WERI-Rb-1 (cell line): ENCODE data around the gene PRG3.

Source experiments
- DNase-seq: peaks from one replicate; pipeline ENCODE4 v3.0.0-alpha.2; 2020
- H3K27ac ChIP-seq: fragments of 250-450 bp; sonication (Bioruptor Pico); 2 replicates; pipeline ENCODE4 v1.5.1; 2020; ENCODE audit warnings: mild to moderate bottlenecking, moderate library complexity
- H3K27me3 ChIP-seq: fragments of 250-450 bp; sonication (Bioruptor Pico); 2 replicates; pipeline ENCODE4 v1.5.1; 2021; ENCODE audit warnings: mild to moderate bottlenecking, low read depth, moderate library complexity; ENCODE audit not compliant: insufficient read depth, severe bottlenecking
- H3K36me3 ChIP-seq: fragments of 250-450 bp; sonication (Bioruptor Pico); 2 replicates; pipeline ENCODE4 v1.5.1; 2020; ENCODE audit warnings: mild to moderate bottlenecking, moderate library complexity
- H3K4me3 ChIP-seq: 2 replicates; pipeline ENCODE4 v1.5.1; 2011; ENCODE audit warnings: low read depth, mild to moderate bottlenecking, control low read depth, low read length
- H3K9me3 ChIP-seq: fragments of 250-450 bp; sonication (Bioruptor Pico); 2 replicates; pipeline ENCODE4 v1.5.1; 2021; ENCODE audit warnings: mild to moderate bottlenecking, moderate library complexity; ENCODE audit not compliant: severe bottlenecking
- TF ChIP-seq, protein P1 (sequence below): IDR thresholded peaks from 2 replicates; pipeline ENCODE4 v1.5.1; 2011; ENCODE audit warnings: low read depth, mild to moderate bottlenecking, control low read depth, inconsistent platforms, low read length

PRG3 gene, protein sequence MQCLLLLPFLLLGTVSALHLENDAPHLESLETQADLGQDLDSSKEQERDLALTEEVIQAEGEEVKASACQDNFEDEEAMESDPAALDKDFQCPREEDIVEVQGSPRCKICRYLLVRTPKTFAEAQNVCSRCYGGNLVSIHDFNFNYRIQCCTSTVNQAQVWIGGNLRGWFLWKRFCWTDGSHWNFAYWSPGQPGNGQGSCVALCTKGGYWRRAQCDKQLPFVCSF

GRCh38 chr11:57380975-57381374 is at the start of gene PRG3:
Gene PRG3 (minus strand): TSS chr11:57381150. CDS start chr11:57380708, 442 bp downstream.
- no peak within 1 kb of the TSS for H3K27ac ChIP-seq
- H3K9me3 ChIP-seq = no peaks in the 10 kb centered on the region
- peaks cover 69% of the 10 kb centered on the region for H3K27me3 ChIP-seq
- H3K4me3 ChIP-seq = no peak within 1 kb of the TSS
- DNase-seq = no peak
- no peaks in the 10 kb centered on the region for H3K36me3 ChIP-seq
- TF ChIP-seq, protein P1, sequence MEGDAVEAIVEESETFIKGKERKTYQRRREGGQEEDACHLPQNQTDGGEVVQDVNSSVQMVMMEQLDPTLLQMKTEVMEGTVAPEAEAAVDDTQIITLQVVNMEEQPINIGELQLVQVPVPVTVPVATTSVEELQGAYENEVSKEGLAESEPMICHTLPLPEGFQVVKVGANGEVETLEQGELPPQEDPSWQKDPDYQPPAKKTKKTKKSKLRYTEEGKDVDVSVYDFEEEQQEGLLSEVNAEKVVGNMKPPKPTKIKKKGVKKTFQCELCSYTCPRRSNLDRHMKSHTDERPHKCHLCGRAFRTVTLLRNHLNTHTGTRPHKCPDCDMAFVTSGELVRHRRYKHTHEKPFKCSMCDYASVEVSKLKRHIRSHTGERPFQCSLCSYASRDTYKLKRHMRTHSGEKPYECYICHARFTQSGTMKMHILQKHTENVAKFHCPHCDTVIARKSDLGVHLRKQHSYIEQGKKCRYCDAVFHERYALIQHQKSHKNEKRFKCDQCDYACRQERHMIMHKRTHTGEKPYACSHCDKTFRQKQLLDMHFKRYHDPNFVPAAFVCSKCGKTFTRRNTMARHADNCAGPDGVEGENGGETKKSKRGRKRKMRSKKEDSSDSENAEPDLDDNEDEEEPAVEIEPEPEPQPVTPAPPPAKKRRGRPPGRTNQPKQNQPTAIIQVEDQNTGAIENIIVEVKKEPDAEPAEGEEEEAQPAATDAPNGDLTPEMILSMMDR = no peak

GRCh38 chr11:57429946-57430345 is 49.0 kb upstream of the PRG3 start:
- TF ChIP-seq, protein P1 = no peak
- no peaks in the 10 kb centered on the region for H3K36me3 ChIP-seq
- H3K9me3 ChIP-seq = no peaks in the 10 kb centered on the region
- no peak overlapping the region for H3K4me3 ChIP-seq
- H3K27ac ChIP-seq = no peak overlapping the region
- DNase-seq = no peak
- H3K27me3 ChIP-seq = peaks cover 3% of the 10 kb centered on the region

DNA sequence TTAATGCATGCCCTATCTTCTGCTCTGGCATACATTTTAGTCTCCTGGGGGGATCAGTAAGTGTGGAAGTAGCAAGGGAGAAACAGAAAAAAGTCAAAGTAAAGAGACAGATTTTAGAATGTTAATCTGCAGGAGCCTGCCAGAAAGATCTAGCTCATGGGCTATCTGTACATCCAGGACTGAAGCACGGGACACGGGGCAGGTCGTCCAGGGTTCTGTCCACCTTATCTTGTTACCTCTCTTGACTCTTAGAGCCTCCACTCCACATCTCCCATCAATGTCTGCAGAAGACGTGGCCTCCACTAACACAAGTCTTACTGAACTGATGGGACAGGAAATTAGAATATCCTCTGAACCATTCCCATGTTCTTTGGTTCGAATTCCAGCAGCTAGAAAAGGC is 47.7 kb upstream of the PRG3 start:
- no peaks in the 10 kb centered on the region for H3K9me3 ChIP-seq
- H3K27me3 ChIP-seq = peaks cover 3% of the 10 kb centered on the region
- no peak for DNase-seq
- H3K4me3 ChIP-seq = no peak overlapping the region
- no peaks in the 10 kb centered on the region for H3K36me3 ChIP-seq
- no peak overlapping the region for H3K27ac ChIP-seq
- TF ChIP-seq, protein P1 = no peak

DNA sequence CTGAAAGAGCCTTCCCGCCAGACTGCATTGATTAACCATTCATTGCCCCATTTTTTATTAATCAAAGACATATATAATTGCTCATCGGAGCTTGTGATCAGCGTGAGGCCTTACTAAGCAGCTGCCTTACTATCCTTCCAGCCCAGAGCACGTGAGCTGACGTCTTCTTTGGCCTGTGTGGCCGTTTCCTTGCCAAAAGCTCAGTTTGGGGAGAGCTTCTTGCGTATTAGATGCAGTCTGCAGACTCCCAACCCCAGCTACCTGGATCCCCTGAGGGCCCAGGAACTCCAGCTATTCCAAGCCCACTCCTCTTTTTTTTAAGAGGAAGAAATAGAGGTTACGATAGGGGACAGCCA is 46.8 kb upstream of the PRG3 start:
- H3K36me3 ChIP-seq = no peaks in the 10 kb centered on the region
- DNase-seq = no peak
- H3K27me3 ChIP-seq = peaks cover 3% of the 10 kb centered on the region
- H3K9me3 ChIP-seq = no peaks in the 10 kb centered on the region
- TF ChIP-seq, protein P1 = no peak
- H3K27ac ChIP-seq = no peak overlapping the region
- H3K4me3 ChIP-seq = no peak overlapping the region

- H3K27ac ChIP-seq = no peak within 1 kb of the TSS
Measured at GRCh38 chr11:57426929-57427726, 46.2 kb upstream of the PRG3 start, which contains the start of gene SLC43A3. Gene SLC43A3 (minus strand): TSS chr11:57427121. CDS start chr11:57426172, 949 bp downstream.

More at GRCh38 chr11:57426929-57427726, 46.2 kb upstream of the PRG3 start, which contains the start of gene SLC43A3:
- no peak within 1 kb of the TSS for H3K4me3 ChIP-seq
- H3K27me3 ChIP-seq = peaks cover 3% of the 10 kb centered on the region
- no peaks in the 10 kb centered on the region for H3K9me3 ChIP-seq
- no peaks in the 10 kb centered on the region for H3K36me3 ChIP-seq
- no peak for DNase-seq
- TF ChIP-seq, protein P1 = no peak
